ENCODE data around the gene CYTH1.
A peak's percentile ranks its signal among the peaks of the same experiment; 100 is the strongest.

Gene CYTH1

GRCh38 chr17:78769196-78769773 is 12.8 kb downstream of the CYTH1 start:
- Histone ChIP-seq H3K4me2 (peak overlapping the region; percentile 30), H4K20me1 (ENCODE audit: insufficient read depth) (no peaks in the 10 kb centered on the region; the same call in 1 of the 2 replicates), H3K9ac (no peak overlapping the region), H2AFZ (ENCODE audit: low read depth) (no peak overlapping the region), H3K27ac (0 out of 2 replicates have a peak overlapping the region, but pooled peaks have one; percentile 1), H3K79me2 (ENCODE audit: insufficient read depth, low read depth) (peaks cover 100% of the 10 kb centered on the region), H3K27me3 (ENCODE audit: insufficient read depth, low read depth) (no peaks in the 10 kb centered on the region), H3K4me3 (IDR thresholded peaks at IDR 0.05; ENCODE audit: insufficient read depth, low read depth, low read length) (no peak overlapping the region), H3K4me1 (ENCODE audit: low read depth, poor library complexity, severe bottlenecking) (peaks cover 99% of the 10 kb centered on the region), H3K36me3 (ENCODE audit: insufficient read depth) (no peaks in the 10 kb centered on the region)
- peak; percentile 35; the same call in 1 of the 2 replicates for TF ChIP-seq CTCF (conservative IDR thresholded peaks at IDR 0.05; ENCODE audit: low read depth, low read length)

GRCh38 chr17:78767806-78768205 is 14.3 kb downstream of the CYTH1 start:
- peak overlapping the region; percentile 27; the same call in 1 of the 2 replicates for H3K4me2 ChIP-seq
- TF ChIP-seq CTCF (conservative IDR thresholded peaks at IDR 0.05; ENCODE audit: low read depth, low read length): no peak
- H4K20me1 ChIP-seq (ENCODE audit: insufficient read depth): no peaks in the 10 kb centered on the region; the same call in 1 of the 2 replicates
- H3K27me3 ChIP-seq (ENCODE audit: insufficient read depth, low read depth): no peaks in the 10 kb centered on the region
- H3K79me2 ChIP-seq (ENCODE audit: insufficient read depth, low read depth): peaks cover 100% of the 10 kb centered on the region
- no peak overlapping the region for H3K9ac ChIP-seq
- no peak overlapping the region for H3K4me3 ChIP-seq (IDR thresholded peaks at IDR 0.05; ENCODE audit: insufficient read depth, low read depth, low read length)
- no peak overlapping the region for H2AFZ ChIP-seq (ENCODE audit: low read depth)
- H3K27ac ChIP-seq: no peak overlapping the region
- no peaks in the 10 kb centered on the region for H3K36me3 ChIP-seq (ENCODE audit: insufficient read depth)
- H3K4me1 ChIP-seq (ENCODE audit: low read depth, poor library complexity, severe bottlenecking): peaks cover 95% of the 10 kb centered on the region

GRCh38 chr17:78766743-78767294 is 15.3 kb downstream of the CYTH1 start:
- Histone ChIP-seq H3K4me3 (IDR thresholded peaks at IDR 0.05; ENCODE audit: insufficient read depth, low read depth, low read length) (no peak overlapping the region), H3K79me2 (ENCODE audit: insufficient read depth, low read depth) (peaks cover 100% of the 10 kb centered on the region), H4K20me1 (ENCODE audit: insufficient read depth) (no peaks in the 10 kb centered on the region; the same call in 1 of the 2 replicates), H2AFZ (ENCODE audit: low read depth) (no peak overlapping the region), H3K4me2 (peak overlapping the region; percentile 3; the same call in 1 of the 2 replicates), H3K36me3 (ENCODE audit: insufficient read depth) (no peaks in the 10 kb centered on the region), H3K4me1 (ENCODE audit: low read depth, poor library complexity, severe bottlenecking) (peaks cover 95% of the 10 kb centered on the region), H3K9ac (no peak overlapping the region), H3K27me3 (ENCODE audit: insufficient read depth, low read depth) (no peaks in the 10 kb centered on the region), H3K27ac (no peak overlapping the region)
- TF ChIP-seq CTCF (conservative IDR thresholded peaks at IDR 0.05; ENCODE audit: low read depth, low read length): no peak

- no peak overlapping the region for H3K27ac ChIP-seq
- H3K36me3 ChIP-seq (ENCODE audit: insufficient read depth): no peaks in the 10 kb centered on the region
- H3K4me3 ChIP-seq (IDR thresholded peaks at IDR 0.05; ENCODE audit: insufficient read depth, low read depth, low read length): no peak overlapping the region
- H3K27me3 ChIP-seq (ENCODE audit: insufficient read depth, low read depth): no peaks in the 10 kb centered on the region
- no peak overlapping the region for H2AFZ ChIP-seq (ENCODE audit: low read depth)
- H4K20me1 ChIP-seq (ENCODE audit: insufficient read depth): no peaks in the 10 kb centered on the region; the same call in 1 of the 2 replicates
- peak overlapping the region; percentile 10; the same call in 1 of the 2 replicates for H3K4me2 ChIP-seq
- H3K9ac ChIP-seq: no peak overlapping the region
- H3K79me2 ChIP-seq (ENCODE audit: insufficient read depth, low read depth): peaks cover 100% of the 10 kb centered on the region
- no peak for TF ChIP-seq CTCF (conservative IDR thresholded peaks at IDR 0.05; ENCODE audit: low read depth, low read length)
- peaks cover 93% of the 10 kb centered on the region for H3K4me1 ChIP-seq (ENCODE audit: low read depth, poor library complexity, severe bottlenecking)
These were observed 15.8 kb downstream of the CYTH1 start for GRCh38 chr17:78766225-78766624.

Measured in KMS-11 (cell line).